Adrenal gland (tissue), 5 donors: ENCODE results near the gene SATB1.

ENCODE experiments used
- CTCF ChIP-seq, 6 experiments: fragments of 450-650 bp in 4 of 6; fragments of 200-600 bp in 2 of 6; sonication (generic) in 1 of 6; IDR thresholded peaks; 1 replicate in 5 of 6; 2 replicates in 1 of 6; pipeline versions ENCODE4 v1.5.1 to v1.8.0; 2016 to 2021; ENCODE audit warnings: antibody characterized with exemption in 6 of 6, mild to moderate bottlenecking in 2 of 6, moderate library complexity in 1 of 6
- POLR2A ChIP-seq, 2 donors: fragments of 450-650 bp; IDR thresholded peaks; one replicate each; pipeline ENCODE4 v1.6.1; 2017; ENCODE audit warnings: antibody characterized with exemption in 2 of 2, mild to moderate bottlenecking in 2 of 2, moderate library complexity in 1 of 2
- donor health status: DM: no; HTN: no; CAD: no.

GRCh38 chr3:18344306-18345014 is 80.7 kb downstream of the SATB1 start:
- no peak for TF ChIP-seq CTCF (IDR thresholded peaks at IDR 0.05)
- no peak for TF ChIP-seq POLR2A (IDR thresholded peaks at IDR 0.05)
